SK-N-MC (cell line): Measurements from ENCODE around the gene DAND5.
"Not testable (repeated sequence)": the region's sequence is repeated elsewhere in the genome, so short reads cannot be mapped to it uniquely, and the experiment has no call there.

Source experiments
- EZH2 ChIP-seq: fragments of 200-600 bp; sonication (generic); IDR thresholded peaks from one replicate; pipeline ENCODE4 v1.6.1; 2017; ENCODE audit warnings: antibody characterized with exemption
- POLR2AphosphoS5 ChIP-seq: IDR thresholded peaks from 2 replicates; pipeline ENCODE4 v1.6.1; 2012; ENCODE audit warnings: mild to moderate bottlenecking, low read depth, low read length, borderline replicate concordance

DNA sequence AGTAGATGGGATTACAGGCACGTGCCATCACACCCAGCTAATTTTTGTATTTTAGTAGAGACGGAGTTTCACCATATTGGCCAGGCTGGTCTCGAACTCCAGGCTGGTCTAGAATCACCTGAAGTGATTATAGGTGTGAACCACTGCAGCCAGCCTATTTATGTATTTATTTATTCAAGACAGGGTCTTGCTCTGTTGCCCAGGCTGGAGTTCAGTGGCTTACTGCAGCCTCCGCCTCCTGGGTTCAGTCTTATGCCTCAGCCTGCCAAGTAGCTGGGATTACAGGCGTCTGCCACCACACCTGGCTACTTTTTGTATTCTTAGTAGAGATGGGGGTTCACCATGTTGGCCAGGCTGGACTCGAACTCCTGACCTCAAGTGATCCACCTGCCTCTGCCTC lies 17.3 kb upstream of the DAND5 start:
- not testable (repeated sequence) for TF ChIP-seq EZH2, POLR2AphosphoS5
